NCI-H2081 treated with DMSO at 0.1 percent for 48 hours (cell line): ENCODE measurements around the gene WDFY3.
"Not testable (repeated sequence)": the region's sequence is repeated elsewhere in the genome, so short reads cannot be mapped to it uniquely, and the experiment has no call there.

Experiments used
- DNase-seq: peaks from one replicate; lab custom pipeline; 2025; lab: John Stamatoyannopoulos, UW

Gene WDFY3

DNA sequence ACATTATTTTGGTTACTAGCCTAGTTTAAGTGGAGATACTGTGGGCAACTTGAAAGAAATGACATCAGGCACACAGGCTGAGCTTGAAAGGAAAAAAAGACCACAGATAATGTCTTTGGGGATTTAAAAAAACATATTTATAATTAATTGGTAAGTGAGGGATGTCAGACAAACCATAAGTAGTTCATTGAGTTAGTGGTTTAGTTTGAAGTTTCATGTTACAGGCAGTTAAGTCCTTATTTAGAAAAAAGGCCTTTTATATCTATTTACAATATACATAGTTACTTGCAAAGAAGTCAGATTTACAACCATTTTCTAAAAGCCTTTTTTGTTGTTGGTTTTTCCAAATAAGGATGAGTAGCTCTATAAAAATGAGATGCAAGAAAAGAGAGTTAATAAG is 294.3 kb downstream of the WDFY3 start:
- DNase-seq = no peak

DNA sequence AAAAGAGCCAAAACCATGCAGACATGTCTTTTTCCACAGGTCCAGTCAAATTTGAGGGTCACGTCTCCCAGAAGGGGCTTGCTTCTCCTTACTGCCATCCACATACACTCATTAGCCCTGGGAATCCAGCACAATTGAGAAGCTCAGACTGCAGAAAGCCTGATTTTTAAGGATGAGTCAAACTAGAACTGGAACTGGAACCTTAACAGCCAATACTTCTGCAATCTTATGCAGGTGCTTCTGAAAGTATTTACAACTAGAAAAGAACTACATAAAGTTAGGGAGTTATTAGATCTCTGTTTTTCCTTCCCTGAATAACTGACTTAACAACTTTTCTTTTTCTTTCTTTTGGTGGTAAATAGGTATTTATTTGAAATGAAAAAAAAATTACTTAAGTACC is 297.3 kb downstream of the WDFY3 start:
- DNase-seq = no peak

DNA sequence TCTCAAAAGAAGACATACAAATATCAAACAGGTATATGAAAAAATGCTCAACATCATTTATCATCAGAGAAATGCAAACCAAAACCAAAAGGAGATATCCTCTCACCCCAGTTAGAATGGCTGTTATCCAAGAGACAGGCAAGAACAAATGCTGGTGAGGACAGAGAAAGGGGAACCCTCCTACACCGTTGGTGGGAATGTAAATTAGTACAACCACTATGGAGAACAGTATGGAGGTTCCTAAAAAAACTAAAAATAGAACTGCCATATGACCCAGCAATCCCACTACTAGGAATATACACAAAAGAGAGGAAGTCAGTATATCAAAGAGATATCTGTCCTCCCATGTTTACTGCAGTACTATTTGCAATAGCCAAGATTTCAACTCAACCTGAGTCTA is 300.1 kb downstream of the WDFY3 start:
- DNase-seq = no peak

DNA sequence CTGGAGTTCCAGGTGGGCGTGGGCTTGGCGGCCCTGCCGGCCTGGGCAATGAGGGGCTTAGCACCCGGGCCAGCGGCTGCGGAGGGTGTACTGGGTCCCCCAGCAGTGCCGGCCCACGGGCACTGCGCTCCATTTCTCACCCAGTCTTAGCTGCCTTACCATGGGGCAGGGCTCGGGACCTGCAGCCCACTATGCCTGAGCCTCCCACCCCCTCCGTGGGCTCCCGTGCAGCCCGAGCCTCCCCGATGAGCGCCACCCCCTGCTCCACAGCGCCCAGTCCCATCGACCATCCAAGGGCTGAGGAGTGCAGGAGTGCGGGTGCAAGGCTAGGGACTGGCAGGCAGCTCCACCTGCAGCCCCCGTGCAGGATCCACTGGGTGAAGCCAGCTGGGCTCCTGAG is 301.7 kb downstream of the WDFY3 start:
- DNase-seq = not testable (repeated sequence)

DNA sequence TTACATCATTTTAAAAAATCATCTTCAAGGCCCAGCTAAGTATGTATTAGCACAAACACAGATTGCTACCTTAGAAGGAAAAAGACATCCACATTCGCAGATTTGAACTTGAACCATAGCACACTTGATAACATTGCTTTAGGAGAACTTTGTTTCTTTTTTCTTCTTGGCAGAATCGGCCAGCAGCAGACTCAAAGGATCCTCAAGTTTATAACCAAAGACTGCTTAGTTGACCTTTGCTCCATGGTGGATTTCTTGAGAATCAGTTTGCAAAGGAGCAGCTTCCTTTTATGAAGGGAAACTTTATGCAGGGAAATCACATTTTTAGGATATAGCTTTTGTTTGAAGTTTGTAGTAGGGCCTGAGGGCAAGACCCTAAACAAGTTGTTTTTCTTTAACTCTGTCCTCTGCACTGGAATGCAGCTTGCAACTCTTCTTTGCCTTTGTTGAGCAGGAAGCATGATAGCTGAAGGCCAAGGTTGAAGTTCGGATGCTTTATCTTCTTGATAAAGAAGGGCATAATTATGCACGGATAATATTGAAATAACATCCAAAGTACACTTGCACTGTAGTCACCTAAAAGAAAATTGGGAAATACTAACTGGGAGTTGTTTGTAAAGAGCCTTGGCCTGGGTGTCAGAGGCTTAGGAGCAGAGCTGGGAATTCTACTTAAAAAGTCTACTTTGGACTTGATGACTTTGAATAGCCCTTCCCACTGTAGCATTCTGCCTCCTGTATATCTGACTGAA is 305.1 kb downstream of the WDFY3 start:
- no peak for DNase-seq

DNA sequence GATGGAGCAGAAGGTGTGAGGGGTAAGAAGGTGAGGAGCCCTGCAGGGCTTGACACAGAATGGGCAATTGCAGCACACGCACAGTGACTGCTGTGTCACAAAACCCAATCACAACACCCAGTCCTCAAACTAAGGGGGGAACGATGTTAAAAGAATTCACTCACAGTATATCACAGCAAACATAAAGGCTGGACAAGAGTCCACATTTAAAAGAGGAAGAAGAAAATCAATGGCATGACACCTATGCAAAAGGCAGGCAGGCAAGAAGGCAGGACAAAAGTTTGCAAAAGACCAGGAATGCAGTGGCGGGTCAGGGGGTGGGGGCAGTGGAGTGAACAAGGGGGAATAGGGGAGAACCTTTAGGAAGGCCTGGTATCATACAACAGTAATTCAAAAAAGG is 305.9 kb downstream of the WDFY3 start:
- DNase-seq = no peak

DNA sequence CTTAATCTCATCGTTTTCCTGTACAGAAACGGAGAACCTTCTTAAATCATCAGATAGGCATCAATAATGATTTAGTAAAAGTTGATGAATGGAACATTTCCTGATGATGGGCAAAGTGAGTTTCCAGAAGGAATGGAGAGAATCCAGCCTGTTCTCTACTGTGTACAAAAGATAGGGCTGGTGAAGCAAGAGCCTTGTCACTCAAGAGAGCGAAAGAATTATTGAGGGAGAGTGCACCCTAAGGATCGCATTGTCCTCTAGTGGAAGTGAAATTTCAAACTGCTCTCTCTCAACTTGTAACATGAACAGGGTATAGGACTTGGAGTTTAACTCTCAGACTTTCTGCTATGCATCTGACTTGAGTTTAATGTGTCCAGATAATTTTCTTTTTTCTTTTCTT is 314.0 kb downstream of the WDFY3 start:
- DNase-seq = no peak

DNA sequence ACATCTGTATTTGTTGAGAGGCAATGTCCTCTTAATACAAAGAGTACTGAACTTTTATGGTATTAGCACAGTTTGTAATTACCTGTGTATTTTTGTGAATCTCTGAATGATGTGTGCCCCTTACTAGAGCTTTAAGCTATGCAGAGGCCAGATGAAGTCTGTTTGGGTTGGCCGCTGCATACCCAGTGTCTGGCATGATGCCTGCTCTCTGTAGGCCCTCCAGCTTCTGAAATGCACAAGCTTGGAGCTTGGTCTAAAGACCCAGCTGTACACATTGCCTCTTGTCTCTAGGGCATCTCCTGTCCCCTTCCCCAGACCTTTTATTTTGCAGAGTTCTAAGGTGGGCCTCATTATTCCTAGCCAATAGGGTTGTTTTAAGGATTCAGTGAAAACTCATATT is 315.0 kb downstream of the WDFY3 start:
- DNase-seq = no peak

DNA sequence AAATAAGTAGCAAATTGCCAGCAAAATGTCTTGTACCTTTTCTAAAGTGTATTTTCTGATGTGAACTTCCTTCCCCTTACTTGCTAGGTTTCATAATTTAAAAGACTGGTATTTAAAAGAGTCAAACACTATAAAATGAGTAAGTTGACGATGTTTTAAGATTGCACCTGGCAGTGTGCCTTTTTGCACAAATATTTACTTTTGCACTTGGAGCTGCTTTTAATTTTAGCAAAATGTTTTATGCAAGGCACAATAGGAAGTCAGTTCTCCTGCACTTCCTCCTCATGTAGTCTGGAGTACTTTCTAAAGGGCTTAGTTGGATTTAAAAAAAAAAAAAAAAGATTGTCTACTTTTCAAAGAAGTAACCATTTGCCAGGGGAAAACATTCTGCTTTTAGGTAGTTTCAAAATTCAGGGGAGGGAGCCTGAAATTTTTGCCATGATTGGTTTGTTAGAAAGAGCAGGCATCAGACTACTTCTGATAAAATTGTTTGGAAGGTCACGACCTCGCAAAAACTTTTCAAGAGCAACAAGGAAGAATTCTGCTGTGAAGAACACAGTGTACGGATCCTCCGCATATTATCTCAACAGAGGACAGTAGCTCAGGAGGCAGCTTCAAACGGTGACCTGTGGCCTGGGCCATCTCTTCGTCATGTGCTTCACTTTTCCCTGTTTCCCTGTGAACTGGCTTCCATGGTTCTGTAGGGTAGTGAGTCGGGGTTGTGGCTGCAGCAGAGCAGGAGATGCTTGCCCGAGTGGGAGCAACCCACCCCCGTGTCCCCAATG is 317.4 kb downstream of the WDFY3 start:
- DNase-seq = no peak

DNA sequence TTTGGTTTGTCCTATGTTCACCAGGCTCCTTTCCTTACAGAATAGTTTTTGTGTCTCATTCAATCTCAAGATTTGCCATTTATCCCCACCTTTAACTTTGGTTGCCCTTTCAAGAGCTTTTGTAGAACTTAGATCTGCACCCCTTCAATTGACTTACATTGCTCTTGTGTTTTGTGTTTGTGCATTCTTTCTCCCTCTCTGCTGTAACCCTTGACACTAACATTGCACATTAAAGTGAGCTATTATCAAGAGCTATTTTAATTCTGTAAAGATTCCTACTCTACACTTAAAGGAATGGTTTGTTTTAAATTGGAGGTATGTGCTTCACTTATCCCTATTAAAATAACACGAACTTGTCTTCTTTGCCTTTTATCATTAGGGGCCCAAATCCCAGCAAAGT is 318.3 kb downstream of the WDFY3 start:
- no peak for DNase-seq

DNA sequence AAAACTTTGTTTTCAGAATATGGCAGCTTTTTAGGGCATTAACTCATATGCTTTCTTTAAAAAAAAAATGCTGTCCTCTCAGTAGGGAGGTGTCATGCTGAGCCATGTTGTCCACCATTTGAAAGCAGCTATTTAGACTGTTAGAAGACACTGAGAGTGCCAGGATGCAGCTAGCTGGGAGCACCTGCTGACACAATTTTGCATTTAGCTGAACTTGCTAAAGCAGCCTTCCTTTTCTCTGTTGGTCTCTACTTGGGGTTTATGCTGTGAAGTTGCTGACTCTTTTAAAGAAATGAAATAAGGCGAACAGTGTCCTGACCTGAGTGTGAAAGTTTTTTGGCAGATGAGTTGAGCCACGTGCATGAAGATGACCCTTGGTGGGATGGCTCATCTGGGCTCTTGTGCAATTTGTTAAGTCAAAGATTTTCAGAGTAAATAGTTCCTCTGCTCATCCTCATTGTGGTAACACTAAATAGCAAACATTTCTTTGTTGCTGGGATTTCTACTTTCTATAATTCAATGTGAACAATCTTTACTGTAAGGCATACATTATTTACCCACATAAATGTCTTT is 319.1 kb downstream of the WDFY3 start:
- DNase-seq = no peak

DNA sequence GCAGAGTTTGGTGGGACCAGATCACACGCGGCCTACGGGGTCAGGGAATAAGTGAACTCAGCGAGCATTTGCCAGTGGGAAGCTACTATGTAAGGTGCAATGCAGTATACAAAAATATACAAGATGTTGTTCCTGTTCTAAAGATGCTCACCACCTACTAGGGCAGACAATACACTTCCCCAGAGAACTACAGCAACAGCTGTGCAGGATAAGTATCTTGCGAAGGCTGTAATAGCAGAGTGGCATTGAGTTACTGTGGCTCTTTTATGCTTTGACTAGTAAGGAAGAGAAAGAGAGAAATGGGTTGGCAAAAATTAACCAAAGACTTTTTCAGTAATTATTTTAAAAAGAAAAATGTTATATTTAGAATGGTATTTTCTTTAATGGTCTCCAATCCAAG is 322.4 kb downstream of the WDFY3 start:
- DNase-seq = no peak

DNA sequence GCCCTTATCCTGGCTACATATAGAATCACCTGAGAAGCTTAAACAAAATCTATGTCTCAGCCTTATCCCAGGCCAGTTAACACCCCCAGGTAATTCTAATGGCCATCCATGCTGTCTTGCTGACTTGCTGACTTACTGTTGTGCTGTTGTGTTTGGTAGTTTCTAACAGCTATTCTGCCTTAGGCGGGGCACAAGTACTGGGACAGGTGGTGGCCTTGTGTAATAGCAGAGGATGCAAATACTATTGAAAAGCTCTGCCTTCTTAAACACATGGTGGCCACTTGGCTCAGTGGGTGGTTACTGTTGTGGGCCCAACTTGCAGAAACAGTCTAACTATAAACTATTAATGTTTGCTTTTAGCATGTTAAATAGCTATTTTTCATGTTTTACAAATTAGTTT is 327.3 kb downstream of the WDFY3 start:
- DNase-seq = no peak

DNA sequence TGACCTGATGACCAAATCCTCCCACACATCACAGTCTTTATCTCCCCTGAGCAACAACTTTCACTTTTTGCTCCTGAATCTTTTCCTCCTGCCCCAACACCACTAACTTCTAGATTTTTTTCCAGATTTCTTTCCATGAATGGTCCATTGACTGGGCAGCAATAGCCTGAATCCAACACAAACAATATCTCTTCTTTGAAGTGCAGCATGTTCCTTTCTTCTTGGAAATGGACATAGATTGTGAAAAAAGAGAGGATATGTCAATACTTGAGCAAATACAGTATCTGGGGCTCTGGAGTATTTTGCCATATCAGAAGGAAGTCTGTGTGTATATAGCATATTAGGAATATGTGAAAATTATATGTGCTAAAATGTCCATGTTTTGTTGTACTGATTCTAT is 328.4 kb downstream of the WDFY3 start:
- no peak for DNase-seq

DNA sequence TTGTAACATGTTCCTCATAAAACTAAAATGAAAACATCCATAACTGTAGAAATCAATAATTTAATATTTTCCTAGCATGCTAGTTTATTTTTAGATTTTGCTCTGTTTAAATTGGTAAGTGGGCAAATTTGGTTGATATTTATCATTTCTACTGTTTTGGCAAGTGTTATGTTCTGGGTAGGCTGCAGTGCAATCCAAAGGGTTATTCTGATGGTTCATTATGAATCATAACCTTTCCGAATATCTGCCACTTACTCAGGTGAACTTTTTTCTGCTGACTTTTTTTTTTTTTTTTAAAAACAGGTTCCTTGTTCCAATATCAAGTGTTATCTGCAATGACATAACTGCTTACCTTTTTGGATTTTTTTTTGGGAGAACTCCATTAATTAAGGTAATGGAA is 331.5 kb downstream of the WDFY3 start:
- DNase-seq = no peak

DNA sequence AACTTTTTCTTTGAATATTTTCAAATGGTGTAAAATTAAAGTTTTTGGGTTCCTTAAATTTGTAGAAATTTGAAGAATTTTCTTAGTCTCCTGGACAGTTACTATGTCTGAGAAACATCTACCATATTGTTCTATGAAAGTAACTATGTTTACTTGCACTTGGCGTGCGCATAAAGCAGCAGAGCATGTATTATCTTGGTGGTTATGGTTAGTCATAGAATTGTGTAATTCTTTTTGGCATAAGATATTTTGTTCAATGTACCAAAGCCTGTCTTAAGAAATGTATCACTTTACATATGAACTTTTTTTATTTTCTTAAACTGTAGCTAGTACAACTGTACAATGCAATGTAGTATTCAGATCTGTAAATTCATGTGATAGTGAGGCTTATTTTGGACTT is 334.4 kb downstream of the WDFY3 start:
- DNase-seq = no peak

DNA sequence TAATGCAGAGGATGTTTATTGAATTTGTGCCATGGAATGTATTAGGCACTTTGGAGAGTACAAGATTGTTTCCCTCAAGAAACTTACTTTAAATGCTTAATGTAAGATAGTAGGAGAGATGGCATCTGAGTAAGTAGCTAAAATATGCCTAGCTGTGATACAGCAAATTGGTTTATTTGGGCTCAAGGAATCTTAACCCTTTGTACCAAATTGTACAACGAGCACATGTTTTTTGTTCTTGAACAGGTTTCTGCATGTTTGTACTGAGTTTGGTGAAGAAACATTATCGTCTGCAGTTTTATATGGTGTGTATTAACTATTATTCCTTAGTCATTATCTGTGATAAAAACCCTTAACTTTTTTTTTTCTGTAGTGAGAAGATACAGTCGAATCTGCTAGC is 334.9 kb downstream of the WDFY3 start:
- no peak for DNase-seq

DNA sequence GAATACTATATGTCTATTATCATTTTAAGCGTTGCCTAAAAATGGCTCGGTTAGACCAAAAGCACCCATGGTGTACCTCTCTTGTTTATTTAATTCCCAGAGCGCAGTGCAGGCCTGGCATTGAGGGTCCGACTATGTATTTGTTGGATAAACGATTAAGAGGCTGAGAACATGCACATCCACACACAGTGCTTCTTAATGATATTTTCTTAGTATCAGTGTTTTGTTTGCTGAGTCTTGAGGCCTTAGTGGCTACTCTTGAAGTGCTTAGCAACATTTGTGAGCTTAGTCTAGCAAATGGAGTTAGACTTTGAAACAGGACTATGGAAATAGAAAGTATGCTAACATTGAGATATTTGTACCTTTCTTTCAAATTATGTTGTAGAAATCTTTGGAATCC is 339.8 kb downstream of the WDFY3 start:
- no peak for DNase-seq

DNA sequence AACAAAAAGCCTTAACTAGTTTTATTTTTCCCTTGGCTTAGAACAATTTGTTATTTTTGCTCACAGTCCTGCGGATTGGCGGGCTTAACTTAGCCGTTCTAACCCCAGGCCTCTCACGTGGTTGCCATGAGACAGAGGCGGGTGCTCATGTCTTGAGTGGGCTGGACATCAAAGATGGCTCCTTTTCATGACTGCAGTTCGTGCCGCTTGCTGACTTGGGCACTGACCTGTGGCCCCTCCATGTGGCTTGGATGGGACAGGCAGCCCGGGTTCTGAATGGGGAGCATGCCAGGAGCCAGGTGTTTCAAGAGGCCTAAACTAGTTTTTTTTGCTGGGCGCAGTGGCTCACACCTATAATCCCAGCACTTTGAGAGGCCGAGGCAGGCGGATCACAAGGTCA is 342.8 kb downstream of the WDFY3 start:
- no peak for DNase-seq

DNA sequence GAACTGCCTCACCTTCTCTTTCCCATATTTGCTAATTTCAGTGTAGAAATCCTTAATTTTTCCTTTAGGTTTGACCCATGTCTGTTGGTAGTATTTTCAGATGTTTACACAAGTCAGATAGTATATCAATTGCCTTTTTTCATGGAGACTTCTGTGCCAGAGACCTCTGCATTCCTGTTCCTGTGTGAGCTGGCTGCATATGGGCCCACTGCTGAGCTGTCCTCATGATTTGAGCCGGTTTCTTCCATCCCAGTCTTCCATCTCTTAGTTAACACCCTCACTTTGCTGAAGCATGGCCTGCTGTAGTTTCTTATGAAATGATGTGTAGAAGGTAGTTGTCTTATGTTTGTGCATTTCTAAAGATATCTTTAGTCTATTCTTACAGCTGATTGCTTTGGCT is 343.5 kb downstream of the WDFY3 start:
- no peak for DNase-seq
